Tibial artery (tissue), 4 donors: ENCODE results near the gene COP1.
"Not testable (repeated sequence)": the region's sequence is repeated elsewhere in the genome, so short reads cannot be mapped to it uniquely, and the experiment has no call there.

Experiments used
- DNase-seq, 2 donors: peaks; one replicate each; pipeline ENCODE4 v3.0.0-alpha.2; 2019
- H3K27ac ChIP-seq, 2 donors: fragments of 200-600 bp; sonication (generic) in 1 of 2; 1 replicate in 1 of 2; 2 replicates in 1 of 2; pipeline ENCODE4 v1.5.1; 2018 to 2019; ENCODE audit warnings: mild to moderate bottlenecking in 1 of 2
- H3K27me3 ChIP-seq, 2 donors: fragments of 200-600 bp; sonication (generic) in 1 of 2; one replicate each; pipeline versions ENCODE4 v1.5.1 to v1.6.0; 2016 to 2019
- H3K36me3 ChIP-seq, 3 donors: fragments of 200-600 bp; sonication (generic) in 2 of 3; one replicate each; pipeline ENCODE4 v1.5.1; 2016 to 2019; ENCODE audit warnings: mild to moderate bottlenecking in 2 of 3
- H3K4me1 ChIP-seq, 4 donors: fragments of 200-600 bp; sonication (generic) in 2 of 4; 1 replicate in 3 of 4; 2 replicates in 1 of 4; pipeline ENCODE4 v1.5.1; 2016 to 2019
- H3K4me3 ChIP-seq, 2 donors: fragments of 200-600 bp; sonication (generic) in 1 of 2; 1 replicate in 1 of 2; 2 replicates in 1 of 2; pipeline ENCODE4 v1.5.1; 2018 to 2019; ENCODE audit warnings: mild to moderate bottlenecking in 2 of 2
- H3K9me3 ChIP-seq, 3 donors: fragments of 200-600 bp; sonication (generic) in 1 of 3; one replicate each; pipeline ENCODE4 v1.5.1; 2016 to 2019
- intact Hi-C: fragments of 100-400 bp; cut with DNase I; formaldehyde crosslinking; loops from one replicate; pipeline ENCODE4 v1.15.0; 2023; ENCODE audit warnings: low total_unique reads
- TF ChIP-seq, protein P1 (sequence below), 2 experiments: fragments of 200-600 bp in 1 of 2; fragments of 450-650 bp in 1 of 2; IDR thresholded peaks; one replicate each; pipeline ENCODE4 v1.5.1; 2017 to 2019; ENCODE audit warnings: antibody characterized with exemption in 2 of 2, mild to moderate bottlenecking in 1 of 2, moderate library complexity in 1 of 2

Gene COP1

DNA sequence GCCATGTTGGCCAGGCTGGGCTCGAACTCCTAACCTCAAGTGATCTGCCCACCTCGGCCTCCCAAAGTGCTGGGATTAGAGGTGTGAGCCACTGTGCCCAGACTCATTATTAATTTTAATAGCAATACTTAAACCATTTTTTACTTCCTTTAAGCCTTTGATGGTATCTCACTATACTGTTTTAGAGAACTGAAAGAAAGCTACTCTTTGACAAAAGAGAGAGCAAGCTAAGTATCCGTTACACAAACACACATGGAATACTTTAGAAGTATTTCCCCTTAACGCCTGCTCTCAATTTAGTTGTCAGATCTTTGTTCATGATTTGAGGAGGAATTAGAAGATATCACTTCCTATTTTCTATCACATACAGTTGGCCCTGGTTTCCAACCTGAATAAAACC is 189.4 kb downstream of the COP1 start:
- no peak overlapping the region for H3K27ac ChIP-seq

DNA sequence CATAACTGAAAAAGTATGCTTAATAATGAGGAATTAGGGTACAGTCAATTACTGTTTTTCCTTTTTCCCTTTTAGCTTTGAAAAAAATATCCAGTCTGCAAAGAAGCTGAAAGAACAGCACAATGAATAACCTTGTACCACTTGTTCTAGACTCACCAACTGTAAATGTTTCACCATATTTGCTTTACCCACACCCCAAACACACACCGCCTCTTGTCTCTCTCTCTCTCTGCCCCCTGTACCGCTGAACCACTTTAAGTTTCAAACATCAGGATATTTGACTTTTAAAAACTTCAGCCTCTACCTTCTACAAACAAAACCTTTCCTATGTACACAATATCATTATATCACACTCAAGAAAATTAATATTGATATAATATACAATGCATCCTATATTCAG is 197.1 kb downstream of the COP1 start:
- Histone ChIP-seq H3K27ac (no peak overlapping the region), H3K27me3 (no peaks in the 10 kb centered on the region), H3K4me3 (no peak overlapping the region), H3K9me3 (no peaks in the 10 kb centered on the region), H3K36me3 (peaks cover 0 to 19% (median 17%) of the 10 kb centered on the region in 3 donors), H3K4me1 (no peaks in the 10 kb centered on the region)
- TF ChIP-seq, protein P1, sequence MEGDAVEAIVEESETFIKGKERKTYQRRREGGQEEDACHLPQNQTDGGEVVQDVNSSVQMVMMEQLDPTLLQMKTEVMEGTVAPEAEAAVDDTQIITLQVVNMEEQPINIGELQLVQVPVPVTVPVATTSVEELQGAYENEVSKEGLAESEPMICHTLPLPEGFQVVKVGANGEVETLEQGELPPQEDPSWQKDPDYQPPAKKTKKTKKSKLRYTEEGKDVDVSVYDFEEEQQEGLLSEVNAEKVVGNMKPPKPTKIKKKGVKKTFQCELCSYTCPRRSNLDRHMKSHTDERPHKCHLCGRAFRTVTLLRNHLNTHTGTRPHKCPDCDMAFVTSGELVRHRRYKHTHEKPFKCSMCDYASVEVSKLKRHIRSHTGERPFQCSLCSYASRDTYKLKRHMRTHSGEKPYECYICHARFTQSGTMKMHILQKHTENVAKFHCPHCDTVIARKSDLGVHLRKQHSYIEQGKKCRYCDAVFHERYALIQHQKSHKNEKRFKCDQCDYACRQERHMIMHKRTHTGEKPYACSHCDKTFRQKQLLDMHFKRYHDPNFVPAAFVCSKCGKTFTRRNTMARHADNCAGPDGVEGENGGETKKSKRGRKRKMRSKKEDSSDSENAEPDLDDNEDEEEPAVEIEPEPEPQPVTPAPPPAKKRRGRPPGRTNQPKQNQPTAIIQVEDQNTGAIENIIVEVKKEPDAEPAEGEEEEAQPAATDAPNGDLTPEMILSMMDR (IDR thresholded peaks at IDR 0.05), result no peak
- intact Hi-C loops, result no loop called here
- DNase-seq, result no peak

More for the DNA sequence above, 189.4 kb downstream of the COP1 start:
- Histone ChIP-seq H3K9me3 (no peaks in the 10 kb centered on the region), H3K27me3 (no peaks in the 10 kb centered on the region), H3K4me3 (no peak overlapping the region), H3K36me3 (peaks cover 7 to 22% (median 19%) of the 10 kb centered on the region in 3 donors), H3K4me1 (no peaks in the 10 kb centered on the region)
- TF ChIP-seq, protein P1 (IDR thresholded peaks at IDR 0.05), result no peak
- intact Hi-C loops, result no loop called here
- no peak for DNase-seq

DNA sequence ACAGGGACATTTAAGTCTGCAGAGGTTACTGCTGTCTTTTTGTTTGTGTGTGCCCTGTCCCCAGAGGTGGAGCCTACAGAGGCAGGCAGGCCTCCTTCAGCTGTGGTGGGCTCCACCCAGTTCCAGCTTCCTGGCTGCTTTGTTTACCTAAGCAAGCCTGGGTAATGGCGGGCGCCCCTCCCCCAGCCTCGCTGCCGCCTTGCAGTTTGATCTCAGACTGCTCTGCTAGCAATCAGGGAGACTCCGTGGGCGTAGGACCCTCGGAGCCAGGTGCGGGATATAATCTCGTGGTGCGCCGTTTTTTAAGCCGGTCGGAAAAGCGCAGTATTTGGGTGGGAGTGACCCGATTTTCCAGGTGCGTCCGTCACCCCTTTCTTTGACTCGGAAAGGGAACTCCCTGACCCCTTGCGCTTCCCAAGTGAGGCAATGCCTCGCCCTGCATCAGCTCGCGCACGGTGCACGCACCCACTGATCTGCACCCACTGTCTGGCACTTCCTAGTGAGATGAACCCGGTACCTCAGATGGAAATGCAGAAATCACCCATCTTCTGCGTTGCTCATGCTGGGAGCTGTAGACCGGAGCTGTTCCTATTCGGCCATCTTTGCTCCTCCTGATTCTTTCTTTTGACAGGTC is 199.2 kb downstream of the COP1 start:
- H3K27ac ChIP-seq, intact Hi-C loops, H3K9me3 ChIP-seq, H3K4me3 ChIP-seq, H3K4me1 ChIP-seq, DNase-seq, H3K27me3 ChIP-seq: not testable (repeated sequence)
- H3K36me3 ChIP-seq, result peaks cover 0 to 18% (median 12%) of the 10 kb centered on the region in 3 donors

DNA sequence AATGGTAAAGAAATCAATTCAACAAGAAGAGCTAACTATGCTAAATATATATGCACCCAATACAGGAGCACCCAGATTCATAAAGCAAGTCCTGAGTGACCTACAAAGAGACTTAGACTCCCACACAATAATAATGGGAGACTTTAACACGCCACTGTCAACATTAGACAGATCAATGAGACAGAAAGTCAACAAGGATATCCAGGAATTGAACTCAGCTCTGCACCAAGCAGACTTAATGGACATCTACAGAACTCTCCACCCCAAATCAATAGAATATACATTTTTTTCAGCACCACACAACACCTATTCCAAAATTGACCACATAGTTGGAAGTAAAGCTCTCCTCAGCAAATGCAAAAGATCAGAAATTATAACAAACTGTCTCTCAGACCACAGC is 212.4 kb downstream of the COP1 start:
- intact Hi-C loops, H3K36me3 ChIP-seq, H3K4me1 ChIP-seq, DNase-seq, H3K27ac ChIP-seq, H3K27me3 ChIP-seq, H3K9me3 ChIP-seq, H3K4me3 ChIP-seq: not testable (repeated sequence)

DNA sequence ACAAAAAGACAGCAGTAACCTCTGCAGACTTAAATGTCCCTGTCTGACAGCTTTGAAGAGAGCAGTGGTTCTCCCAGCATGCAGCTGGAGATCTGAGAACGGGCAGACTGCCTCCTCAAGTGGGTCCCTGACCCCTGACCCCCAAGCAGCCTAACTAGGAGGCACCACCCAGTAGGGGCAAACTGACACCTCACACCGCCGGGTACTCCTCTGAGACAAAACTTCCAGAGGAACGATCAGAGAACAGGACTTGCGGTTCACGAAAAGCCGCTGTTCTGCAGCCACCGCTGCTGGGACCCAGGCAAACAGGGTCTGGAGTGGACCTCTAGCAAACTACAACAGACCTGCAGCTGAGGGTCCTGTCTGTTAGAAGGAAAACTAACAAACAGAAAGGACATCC is 214.3 kb downstream of the COP1 start:
- peaks cover 0 to 12% (median 7%) of the 10 kb centered on the region in 3 donors for H3K36me3 ChIP-seq
- H3K9me3 ChIP-seq, H3K4me1 ChIP-seq, H3K4me3 ChIP-seq, H3K27me3 ChIP-seq, intact Hi-C loops, H3K27ac ChIP-seq, DNase-seq: not testable (repeated sequence)

DNA sequence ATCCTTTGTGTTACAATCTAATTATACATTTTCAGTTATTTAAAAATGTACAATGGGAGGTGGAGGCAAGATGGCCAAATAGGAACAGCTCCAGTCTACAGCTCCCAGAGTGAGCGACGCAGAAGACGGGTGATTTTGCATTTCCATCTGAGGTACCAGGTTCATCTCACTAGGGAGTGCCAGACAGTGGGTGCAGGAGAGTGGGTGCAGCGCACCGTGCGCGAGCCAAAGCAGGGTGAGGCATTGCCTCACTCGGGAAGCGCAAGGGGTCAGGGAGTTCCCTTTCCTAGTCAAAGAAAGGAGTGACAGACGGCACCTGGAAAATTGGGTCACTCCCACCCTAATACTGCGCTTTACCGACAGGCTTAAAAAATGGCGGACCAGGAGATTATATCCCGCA is 214.9 kb downstream of the COP1 start:
- H3K9me3 ChIP-seq, intact Hi-C loops, H3K27me3 ChIP-seq, H3K27ac ChIP-seq, DNase-seq, H3K4me3 ChIP-seq, H3K4me1 ChIP-seq: not testable (repeated sequence)
- peaks cover 0 to 15% (median 9%) of the 10 kb centered on the region in 3 donors for H3K36me3 ChIP-seq

DNA sequence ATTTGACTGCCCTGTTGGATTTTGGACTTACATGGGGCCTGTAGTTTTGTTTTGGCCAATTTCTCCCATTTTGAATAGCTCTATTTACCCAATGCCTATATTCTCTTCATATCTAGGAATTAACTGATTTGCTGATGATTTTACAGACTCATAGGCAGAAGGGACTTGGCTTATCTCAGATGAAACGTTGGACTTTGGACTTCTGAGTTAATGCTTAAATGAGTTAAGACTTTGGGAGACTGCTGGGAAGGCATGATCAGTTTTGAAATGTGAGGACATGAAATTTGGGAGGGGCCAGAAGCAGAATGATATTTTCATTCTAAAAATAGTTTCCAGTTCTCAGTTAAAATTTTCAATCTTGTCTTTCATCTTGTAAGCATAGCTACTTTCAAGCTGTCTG is 222.3 kb downstream of the COP1 start:
- H3K4me1 ChIP-seq, result peaks cover 0 to 2% (median under 1%) of the 10 kb centered on the region in 4 donors
- H3K27me3 ChIP-seq, result no peaks in the 10 kb centered on the region
- intact Hi-C loops, result no loop called here
- no peak for DNase-seq
- no peak overlapping the region for H3K4me3 ChIP-seq
- H3K27ac ChIP-seq, result no peak overlapping the region
- peaks cover 48 to 59% (median 51%) of the 10 kb centered on the region in 3 donors for H3K36me3 ChIP-seq
- TF ChIP-seq, protein P1 (IDR thresholded peaks at IDR 0.05), result no peak
- peaks cover 0 to 26% (median 5%) of the 10 kb centered on the region in 3 donors for H3K9me3 ChIP-seq
